CD4-positive, alpha-beta T cell treated with Interleukin-2 at 100 ng/mL for 4 hours (primary cell): ENCODE data around the gene INO80E.
A peak's percentile ranks its signal among the peaks of the same experiment; 100 is the strongest.
"Not testable (repeated sequence)": the region's sequence is repeated elsewhere in the genome, so short reads cannot be mapped to it uniquely, and the experiment has no call there.

ENCODE experiments used
- DNase-seq: peaks from one replicate; pipeline ENCODE4 v3.0.0-alpha.2; 2020; ENCODE audit warnings: low spot score

INO80E gene, protein sequence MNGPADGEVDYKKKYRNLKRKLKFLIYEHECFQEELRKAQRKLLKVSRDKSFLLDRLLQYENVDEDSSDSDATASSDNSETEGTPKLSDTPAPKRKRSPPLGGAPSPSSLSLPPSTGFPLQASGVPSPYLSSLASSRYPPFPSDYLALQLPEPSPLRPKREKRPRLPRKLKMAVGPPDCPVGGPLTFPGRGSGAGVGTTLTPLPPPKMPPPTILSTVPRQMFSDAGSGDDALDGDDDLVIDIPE

DNA sequence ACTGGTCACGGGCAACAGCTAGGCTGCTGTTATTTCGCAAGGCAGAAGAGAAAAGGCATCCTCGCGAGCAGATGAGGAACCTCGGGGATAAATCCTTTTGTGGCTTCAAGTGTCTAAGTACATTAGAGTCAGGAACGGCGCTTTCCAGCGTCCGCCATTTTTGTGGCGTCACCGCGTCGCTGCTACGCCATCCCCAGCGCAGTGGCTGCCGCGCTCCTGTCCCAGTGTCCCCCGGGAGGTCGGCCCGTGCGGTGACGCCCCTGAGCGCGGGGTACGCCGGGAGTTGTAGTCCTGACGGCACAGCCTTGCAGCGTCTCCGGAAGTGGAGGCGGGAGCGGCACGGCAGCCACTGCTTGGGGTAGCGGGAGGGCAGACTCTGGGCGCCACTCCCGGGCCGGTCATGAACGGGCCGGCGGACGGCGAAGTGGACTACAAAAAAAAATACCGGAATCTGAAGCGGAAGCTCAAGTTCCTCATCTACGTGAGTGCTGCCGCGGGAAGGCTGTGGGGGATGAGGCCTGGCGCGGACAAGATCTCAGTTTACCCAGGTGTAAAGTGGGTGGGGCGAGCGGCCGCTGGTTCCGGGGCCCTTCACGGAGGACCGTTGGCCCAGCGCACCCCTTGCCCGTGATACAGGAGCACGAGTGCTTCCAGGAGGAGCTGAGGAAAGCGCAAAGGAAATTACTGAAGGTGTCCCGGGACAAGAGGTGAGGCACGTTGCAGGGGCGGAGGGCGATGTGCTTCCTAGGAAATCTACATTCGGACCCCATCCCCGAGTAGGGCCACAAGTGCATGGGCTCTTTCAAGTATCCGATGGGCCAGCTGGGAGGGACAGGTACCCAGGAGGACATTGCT lies at the start of gene INO80E:
INO80E (plus strand) TSS at position 331 of the 855 bp plus-strand sequence; CDS start at position 401, 70 bp downstream.
- DNase-seq = peak; percentile 98

DNA sequence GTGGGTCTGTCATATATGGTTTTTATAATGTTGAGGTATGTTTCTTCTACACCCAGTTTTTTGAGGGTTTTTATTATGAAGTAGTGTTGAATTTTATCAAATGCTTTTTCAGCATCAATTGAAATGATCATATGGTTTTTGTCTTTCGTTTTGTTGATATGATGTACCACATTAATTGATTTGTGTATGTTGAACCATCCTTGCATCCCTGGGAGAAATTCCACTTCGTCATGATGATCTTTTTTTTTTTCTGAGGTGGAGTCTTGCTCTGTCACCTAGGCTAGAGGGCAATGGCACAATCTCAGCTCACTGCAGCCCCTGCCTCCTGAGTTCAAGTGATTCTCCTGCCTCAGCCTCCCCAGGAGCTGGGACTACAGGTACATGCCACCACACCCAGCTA lies 48.1 kb upstream of the INO80E start:
- no peak for DNase-seq

DNA sequence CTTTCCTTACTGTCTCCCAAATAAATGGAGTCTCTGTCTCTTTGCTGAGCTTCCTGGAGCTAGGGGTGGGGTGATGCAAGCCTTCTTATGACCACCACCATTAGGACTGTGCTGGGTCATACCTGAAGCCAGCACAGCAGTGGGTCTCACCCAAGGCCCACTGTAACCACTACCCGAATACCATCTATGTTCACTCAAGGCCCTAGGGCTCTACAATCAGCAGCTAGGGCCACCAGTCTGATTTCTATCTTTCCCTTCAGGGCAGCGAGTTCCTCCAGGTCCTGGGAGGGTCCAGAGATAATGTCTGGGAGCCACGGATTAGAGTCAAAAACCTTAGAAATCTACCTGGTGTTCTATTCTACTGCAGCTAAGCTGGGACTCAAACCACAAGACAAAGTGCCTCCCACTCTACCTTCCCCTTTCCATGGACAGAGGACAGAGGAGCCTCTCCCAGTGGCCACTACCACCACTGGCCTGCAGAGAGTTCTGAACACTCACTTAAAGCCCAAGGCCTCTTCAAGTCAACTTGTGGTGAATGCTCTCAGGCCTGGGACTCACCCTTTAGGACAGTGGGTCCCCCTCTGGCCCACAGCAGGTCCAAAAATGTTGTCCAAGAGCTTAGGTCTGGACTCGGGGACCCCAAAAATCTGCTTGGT lies 45.1 kb upstream of the INO80E start:
- no peak for DNase-seq

DNA sequence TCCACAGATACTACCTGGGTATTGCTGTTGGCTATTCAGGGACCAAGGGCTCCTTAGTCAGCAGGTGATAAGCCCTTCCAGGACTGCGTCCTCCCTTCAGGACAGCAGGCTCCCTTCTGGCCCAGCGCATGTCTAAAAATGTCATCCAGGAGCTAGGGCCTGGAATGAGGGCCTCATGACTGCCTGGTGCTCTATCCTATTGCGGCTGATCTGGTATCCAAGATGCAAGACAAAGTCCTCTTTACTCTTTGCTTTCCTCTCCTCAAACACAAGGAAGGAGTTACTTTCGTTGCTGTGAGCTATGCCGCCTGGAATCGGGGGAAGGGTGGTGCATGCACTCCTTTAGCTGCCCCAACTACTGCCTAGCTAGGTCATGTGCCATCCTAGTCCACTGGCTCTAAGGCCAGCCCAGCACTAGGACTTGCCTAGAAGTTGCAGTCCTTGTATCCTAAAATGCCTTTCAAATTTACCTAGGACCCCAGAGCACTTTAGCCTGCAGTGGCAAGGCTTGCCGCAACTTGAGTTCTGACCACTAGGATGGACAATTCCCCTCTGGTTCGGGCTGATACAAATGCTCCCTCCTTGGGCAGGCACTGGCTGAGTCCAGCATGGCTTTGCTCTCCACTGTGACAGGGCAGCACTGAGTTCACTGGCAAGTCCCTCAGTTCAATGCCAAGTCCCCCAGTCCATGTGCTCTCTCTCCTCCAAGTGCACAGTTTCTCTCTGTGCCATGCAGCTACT lies 44.2 kb upstream of the INO80E start:
- DNase-seq = no peak

DNA sequence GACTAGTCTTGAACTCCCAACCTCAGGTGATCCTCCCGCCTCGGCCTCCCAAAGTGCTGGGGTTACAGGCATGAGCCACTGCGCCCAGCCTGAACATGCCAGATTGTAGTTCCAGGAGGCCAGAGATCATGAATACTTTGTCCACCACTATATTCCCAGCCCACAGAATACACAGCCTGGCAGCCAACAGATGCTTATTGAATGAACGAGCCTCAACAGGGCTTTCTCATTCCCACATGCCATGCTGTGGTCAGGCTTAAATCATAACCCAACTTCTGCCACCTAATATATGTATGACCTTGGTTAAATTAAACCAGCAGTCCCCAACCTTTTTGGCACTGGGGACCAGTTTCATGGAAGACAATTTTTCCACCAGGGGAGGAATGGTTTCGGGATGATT lies 37.3 kb upstream of the INO80E start:
- no peak for DNase-seq

DNA sequence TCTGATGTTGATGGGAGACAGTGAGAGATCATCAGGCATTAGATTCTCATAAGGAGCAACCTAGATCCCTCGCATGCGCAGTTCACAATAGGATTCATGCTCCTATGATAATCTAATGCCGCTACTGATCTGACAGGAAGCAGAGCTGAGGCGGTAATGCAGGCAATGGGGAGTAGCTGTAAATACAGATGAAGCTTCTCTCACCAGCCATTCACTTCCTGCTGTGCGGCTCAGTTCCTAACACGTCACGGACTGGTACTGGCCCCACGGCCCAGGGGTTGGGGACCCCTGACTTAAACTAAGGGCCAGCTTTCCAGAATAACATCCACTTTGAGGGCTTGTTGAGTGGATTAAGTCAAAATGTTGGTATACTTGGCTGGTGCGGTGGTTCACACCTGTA lies 36.7 kb upstream of the INO80E start:
- DNase-seq = no peak

DNA sequence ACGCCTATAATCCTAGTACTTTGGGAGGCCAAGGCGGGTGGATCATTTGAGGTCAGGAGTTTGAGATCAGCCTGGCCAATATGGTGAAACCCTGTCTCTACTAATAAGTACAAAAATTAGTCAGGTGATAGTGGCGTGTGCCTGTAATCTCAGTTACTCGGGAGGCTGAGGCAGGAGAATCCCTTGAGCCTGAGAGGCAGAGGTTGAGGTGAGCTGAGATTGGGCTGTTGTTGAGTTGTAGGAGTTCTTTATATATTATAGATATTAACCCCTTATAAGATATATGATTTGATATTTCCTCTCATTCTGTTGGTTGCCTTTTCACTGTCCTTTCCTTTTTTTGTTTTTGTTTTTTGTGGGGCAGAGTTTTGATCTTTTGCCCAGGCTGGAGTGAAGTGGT lies 36.2 kb upstream of the INO80E start:
- DNase-seq = not testable (repeated sequence)

DNA sequence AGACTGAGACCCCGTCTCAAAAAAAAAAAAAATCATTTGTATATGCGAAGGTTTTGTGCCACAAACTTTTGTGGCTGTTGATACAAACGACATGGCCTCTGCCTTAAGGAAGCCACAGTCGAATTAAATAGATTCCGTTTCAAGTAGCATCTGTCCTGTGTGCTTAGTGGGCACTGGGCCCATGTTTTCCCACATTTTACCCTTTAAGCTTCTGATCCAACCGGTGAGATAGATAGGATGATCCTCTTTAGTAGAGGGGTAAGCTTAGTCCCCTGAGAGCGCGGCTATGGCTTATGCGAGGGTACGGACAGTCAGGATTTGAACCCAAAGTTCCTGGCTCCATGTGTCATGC lies 34.9 kb upstream of the INO80E start:
- no peak for DNase-seq

DNA sequence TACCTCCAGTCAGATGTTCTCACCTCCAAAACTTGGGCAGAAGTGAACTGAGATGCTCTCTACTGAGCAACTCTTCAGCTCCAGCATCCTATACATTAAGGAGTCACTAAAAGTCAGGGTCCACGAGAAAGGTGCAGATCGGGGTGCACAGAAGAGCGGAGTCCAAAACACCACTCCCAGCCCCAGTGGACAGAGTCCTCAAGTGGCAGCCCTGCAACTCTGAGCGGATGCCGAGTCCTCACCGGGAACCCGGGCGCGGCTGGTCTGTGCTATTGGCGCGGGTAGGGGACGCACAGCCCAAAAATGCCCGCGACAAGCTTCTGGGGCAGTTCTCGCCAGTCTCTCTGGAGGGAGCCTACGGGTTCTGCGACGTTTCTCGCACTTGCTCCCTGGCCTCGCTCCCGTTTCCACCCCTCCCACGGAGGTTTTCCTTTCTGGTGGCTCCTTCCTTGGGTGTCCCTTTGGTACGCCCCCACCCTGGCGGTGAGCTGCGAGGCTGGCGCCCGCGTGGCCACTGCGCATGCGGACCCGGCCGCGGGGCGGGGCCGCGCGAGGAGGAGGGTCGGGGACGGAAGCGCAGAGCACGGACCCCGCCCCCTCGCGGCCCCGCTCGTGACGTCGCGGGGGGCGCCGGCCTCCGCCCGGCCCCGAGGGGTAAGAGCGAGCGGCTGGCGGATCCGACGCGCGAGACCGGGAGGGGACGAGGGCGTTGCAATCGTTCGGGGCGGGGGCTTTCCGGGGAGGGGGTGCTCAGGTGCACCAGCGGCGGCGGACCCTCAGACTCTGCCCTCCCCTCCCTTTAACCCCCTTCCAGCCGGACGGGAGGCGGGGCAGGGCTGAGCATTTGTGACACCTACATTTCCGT lies 34.3 kb upstream of the INO80E start, which contains the start of gene TMEM219:
TMEM219 (plus strand) TSS at position 601 of the 865 bp plus-strand sequence. CDS start 1,065 bp downstream, outside the sequence.
- DNase-seq = peak; percentile 95

DNA sequence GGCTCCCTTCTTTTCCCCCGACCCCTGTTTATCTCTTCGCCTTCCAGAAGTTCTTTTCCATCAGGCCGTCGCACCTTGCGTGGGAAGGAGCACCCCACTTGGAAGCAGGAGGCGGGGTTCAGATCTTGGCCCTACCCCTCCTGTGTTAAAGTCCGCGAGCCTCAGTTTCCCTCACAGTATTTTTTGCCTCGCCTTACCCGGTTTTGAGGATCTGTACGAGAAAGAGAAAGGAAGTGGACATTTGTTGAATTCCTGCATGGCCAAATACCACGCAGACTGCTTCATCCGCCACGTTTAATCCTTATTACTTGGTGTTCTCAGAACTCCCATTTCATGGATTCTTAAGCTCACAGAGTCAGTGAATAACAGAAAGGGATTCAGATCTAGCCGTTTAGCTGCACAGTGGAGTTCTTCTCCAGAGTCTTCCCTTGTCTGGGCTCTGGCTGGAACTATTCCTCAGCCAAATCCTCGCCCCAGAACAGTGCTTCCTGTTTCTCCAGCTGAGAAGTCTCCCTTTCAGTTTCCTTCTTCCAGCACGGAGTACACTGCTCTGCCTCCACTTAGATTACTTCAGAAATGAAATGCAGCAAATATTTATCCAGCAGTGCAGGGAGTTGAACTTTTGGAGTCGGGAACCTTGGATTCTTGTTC lies 33.6 kb upstream of the INO80E start:
- no peak for DNase-seq

DNA sequence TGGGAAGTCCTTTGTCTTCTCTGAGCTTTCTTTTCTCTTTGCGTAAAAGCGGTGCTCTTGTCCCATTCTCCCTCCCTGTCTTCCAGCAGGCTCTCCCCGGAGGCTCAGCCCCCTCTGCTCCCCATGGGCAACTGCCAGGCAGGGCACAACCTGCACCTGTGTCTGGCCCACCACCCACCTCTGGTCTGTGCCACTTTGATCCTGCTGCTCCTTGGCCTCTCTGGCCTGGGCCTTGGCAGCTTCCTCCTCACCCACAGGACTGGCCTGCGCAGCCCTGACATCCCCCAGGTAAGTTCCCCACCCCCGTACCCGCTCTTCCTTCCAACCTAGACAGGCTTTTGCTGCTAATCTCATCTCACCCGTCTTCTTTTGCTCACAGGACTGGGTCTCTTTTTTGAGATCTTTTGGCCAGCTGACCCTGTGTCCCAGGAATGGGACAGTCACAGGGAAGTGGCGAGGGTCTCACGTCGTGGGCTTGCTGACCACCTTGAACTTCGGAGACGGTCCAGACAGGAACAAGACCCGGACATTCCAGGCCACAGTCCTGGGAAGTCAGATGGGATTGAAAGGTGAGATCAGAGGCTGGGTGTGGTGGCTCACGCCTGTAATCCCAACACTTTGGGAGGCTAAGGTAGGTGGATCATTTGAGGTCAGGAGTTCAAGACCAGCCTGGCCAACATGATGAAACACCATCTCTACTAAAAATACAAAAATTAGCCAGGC lies 32.9 kb upstream of the INO80E start:
- DNase-seq = no peak

DNA sequence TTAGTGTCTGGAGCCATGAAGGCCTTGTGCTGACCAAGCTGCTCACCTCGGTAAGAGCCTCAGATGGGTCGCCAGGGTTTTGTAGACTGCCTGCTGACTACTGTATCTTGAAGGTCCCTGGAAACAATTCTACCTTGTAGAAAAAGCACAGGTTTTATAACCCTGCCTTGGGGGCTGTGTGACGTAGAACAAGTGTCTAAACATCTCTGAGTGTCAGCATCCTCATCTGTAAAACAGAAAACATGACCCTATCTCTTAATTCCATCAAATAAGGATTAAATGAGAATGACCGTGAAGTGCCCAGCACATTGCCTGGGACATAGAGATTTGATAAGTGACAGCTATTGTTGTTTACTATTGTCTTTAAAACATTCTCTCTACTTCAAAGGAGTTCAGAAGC lies 27.8 kb upstream of the INO80E start:
- no peak for DNase-seq

DNA sequence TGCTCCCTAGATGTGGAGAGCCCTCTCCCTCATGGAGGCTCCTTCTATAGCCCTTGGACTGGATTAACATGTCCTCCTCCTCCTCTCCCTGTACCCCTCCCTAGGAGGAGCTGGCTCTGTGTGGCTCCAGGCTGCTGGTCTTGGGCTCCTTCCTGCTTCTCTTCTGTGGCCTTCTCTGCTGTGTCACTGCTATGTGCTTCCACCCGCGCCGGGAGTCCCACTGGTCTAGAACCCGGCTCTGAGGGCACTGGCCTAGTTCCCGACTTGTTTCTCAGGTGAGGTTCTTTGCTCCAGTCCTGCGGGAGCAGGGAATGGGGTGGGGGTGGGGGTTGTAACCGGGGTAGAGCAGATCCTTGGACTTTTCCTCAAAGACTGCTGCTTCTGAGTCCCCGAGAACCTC lies 24.7 kb upstream of the INO80E start:
- no peak for DNase-seq

DNA sequence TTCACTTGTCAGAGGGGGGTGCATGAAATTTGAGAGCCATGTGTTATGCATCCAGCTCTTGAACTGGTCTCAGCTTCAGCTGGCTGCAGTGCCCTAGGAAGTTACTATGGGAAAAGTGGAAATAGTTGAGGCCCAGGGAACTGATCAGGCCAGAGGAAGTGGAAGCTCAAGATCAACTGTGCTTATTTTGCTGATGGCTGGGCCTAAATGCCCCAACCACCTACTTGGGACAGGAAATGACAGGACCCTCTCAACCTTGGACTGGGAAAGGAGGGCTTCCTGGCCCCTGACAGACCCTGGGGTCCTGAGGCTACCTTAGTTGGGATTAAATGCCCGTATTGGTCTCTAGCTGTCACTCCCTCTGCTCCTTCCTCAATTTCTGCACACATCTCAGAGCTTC lies 23.5 kb upstream of the INO80E start:
- no peak for DNase-seq

DNA sequence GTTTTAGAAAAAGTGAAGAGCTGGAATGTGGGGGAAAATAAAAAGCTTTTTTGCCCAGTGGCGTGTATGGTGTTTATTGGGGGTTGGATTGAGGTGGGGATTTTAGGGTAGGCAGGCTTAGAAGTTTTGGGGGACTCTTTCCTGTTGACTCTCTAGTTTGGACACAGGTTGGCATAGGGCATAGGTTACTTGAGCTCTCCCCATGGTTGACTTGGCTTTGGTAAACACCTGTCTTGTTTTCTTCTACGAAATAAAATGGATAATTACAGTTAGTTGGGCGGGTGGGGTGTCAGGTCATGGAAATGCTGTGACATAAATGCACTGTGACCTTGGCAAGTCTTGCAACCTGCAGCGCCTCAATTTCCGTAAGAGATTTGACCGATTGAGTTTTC lies 23.1 kb upstream of the INO80E start:
- DNase-seq = no peak

DNA sequence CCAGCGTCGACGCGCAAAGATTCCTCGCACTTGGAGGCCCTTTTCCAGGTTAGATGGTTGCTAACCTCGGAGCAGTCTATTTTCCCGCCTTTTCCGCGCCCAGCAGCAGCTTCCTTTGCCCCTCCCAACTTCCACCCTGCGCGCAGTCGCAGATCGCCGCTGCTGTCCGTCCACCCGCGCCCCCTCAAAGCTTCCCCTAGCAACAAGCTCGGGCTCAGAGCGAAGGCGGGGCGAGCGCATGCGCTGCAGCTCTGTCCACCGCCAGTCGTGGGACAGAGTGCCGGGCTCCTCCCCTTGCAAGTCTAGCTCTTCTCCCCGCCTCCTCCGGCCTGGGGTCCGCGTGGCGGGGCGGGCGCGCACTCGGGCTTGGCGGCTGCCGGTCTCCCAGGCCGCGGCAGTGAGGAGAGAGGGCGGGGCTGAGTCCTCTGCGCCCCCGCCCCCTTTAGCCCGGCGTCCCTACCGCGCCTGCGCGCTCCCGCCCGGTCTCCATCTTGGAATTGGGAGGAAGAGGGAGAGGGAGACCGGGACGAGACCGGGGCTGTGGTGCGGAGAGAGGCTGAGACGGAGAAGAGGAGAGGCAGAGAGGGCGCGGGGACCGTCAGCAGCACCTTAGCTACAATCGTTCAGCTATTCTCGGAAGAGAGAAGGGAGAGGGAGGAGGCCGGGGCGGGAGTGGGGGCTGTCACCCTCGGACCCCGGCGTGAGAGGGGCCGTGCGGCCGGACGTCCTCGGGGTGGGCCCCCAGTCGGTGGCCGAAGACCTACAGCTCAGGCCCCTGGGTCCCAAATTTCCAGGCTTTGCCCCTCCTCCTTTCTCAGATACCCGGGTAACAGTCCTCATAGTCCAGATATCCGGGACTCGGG lies 22.4 kb upstream of the INO80E start, which contains the start of gene TAOK2:
TAOK2 (plus strand) TSS at position 485 of the 863 bp plus-strand sequence. CDS start 3,905 bp downstream, outside the sequence.
- peak; percentile 97 for DNase-seq

DNA sequence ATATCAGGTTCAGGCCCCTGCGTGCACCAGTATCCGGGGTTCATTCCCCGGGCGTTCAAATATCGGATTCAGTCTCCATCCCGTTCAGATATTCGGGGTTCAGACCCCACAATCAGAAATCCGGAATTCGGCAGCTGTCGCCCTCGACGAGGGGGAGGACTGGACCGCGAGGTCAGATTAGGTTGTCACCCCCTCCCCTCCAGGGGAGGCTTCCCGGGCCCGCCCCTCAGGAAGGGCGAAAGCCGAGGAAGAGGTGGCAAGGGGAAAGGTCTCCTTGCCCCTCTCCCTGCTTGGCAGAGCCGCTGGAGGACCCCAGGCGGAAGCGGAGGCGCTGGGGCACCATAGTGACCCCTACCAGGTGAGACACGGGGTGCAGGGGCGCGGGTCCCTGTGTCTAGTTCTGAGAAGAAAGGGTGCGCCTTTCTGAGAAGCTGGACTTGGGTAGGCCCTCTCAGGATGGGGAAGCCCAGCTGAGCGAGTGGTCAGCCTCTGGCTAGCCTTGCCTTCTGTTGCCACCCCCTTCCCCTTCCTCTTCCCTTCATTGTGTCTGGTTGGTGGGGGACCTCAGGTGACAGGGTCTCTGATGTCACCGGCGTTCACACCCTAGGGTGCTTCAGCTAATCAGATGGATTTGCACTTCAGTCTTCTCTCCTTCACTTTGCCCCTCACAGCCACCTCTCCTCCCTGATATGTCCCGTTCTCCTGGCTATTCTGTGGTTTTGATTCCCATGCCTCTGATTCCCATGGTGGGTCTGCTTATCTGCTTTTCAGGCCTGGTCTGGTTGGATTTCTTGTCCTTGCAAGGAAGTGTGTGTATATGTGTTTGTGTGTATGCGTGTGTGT lies 21.5 kb upstream of the INO80E start:
- peak; percentile 19 for DNase-seq

DNA sequence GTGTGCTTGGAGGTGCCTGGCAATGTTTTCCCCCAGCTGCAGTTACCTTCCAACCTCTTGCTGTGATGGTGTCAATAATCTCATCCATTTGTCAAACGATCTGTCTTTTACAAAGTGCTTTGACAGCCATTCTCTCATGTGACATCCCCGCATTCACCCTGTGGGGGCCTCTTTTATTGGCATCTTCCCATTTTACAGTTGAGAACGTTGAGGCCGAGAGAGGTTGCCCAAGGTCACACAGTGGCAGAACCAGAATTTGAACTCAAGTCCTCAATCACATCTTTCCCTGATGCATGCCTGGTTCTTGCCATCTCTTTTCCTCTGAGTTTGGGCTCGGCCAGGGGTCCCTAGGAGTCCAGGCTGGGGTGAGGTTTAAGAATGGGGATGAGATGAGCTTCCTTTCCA lies 20.9 kb upstream of the INO80E start:
- DNase-seq = no peak
